Loucy (cell line): ENCODE results near the gene NPAS1.

Experiments
- CTCF ChIP-seq: fragments of 200-600 bp; sonication (generic); conservative IDR thresholded peaks from 2 replicates; pipeline ENCODE4 v1.5.1; 2014; ENCODE audit warnings: mild to moderate bottlenecking, antibody characterized with exemption, low read length
- EZH2phosphoT487 ChIP-seq: fragments of 200-600 bp; IDR thresholded peaks from 2 replicates; pipeline ENCODE4 v1.6.1; 2018; ENCODE audit warnings: antibody characterized with exemption, mild to moderate bottlenecking, moderate library complexity, borderline replicate concordance

- no peak for TF ChIP-seq CTCF
- no peak for TF ChIP-seq EZH2phosphoT487
Observed at GRCh38 chr19:46977548-46977947, 42.1 kb upstream of the NPAS1 start.
